Kidney epithelial cell (primary cell): Measurements from ENCODE around the gene SLC27A4. TPM values are rescaled to one million over a fixed set of nuclear protein-coding genes. Genes with fewer than 3 reads are reported as not detected.

Experiments used
- DNase-seq: peaks from one replicate; pipeline ENCODE4 v3.0.0-alpha.2; 2010; ENCODE audit warnings: low read depth
- H3K27me3 ChIP-seq: 2 replicates; pipeline ENCODE4 v1.6.0; 2011; ENCODE audit warnings: low read length; ENCODE audit not compliant: control insufficient read depth, insufficient read depth
- H3K36me3 ChIP-seq: 2 replicates; pipeline ENCODE4 v1.5.1; 2011; ENCODE audit warnings: low read length; ENCODE audit not compliant: control insufficient read depth, insufficient read depth
- H3K4me3 ChIP-seq: 2 replicates; pipeline ENCODE4 v1.5.1; 2011; ENCODE audit warnings: low read depth, mild to moderate bottlenecking, control low read depth, low read length
- total RNA-seq: library from RNA; depleted of rRNA; stranded (reverse); fragments of >200 nt; gene quantifications from 2 replicates; pipeline ENCODE4 v1.2.3, GENCODE V29; 2015
- TF ChIP-seq, protein P1 (sequence below): IDR thresholded peaks from 2 replicates; pipeline ENCODE4 v1.5.1; 2011; ENCODE audit warnings: mild to moderate bottlenecking, moderate library complexity, low read length, control low read depth, inconsistent platforms; ENCODE audit not compliant: insufficient read depth, poor library complexity, severe bottlenecking

The SLC27A4 gene
- total RNA-seq, 1 donor from 2014 or later: 39.4 TPM

DNA sequence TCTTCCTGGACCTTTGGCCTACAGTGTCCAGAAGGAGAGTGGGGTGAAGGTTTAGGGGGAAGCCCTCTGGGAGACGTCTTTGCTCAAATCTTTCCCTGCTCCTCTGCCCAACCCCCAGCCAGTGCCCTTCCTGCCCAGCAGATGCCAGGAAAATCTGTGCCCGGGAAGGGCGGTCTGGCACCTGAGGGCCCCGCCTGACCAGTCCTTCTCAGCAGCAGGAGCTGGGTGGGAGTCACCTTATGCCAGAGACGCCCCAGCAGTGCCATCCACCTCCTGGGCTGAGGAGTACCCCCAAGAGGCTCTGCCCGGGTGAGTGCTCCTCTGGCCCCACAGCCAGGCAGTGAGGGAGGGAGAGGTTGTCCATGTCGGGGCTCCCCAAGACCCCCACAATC, 65.4 kb downstream of the SLC27A4 start:
- no peaks in the 10 kb centered on the region for H3K36me3 ChIP-seq
- TF ChIP-seq, protein P1, sequence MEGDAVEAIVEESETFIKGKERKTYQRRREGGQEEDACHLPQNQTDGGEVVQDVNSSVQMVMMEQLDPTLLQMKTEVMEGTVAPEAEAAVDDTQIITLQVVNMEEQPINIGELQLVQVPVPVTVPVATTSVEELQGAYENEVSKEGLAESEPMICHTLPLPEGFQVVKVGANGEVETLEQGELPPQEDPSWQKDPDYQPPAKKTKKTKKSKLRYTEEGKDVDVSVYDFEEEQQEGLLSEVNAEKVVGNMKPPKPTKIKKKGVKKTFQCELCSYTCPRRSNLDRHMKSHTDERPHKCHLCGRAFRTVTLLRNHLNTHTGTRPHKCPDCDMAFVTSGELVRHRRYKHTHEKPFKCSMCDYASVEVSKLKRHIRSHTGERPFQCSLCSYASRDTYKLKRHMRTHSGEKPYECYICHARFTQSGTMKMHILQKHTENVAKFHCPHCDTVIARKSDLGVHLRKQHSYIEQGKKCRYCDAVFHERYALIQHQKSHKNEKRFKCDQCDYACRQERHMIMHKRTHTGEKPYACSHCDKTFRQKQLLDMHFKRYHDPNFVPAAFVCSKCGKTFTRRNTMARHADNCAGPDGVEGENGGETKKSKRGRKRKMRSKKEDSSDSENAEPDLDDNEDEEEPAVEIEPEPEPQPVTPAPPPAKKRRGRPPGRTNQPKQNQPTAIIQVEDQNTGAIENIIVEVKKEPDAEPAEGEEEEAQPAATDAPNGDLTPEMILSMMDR: no peak
- peaks cover 11% of the 10 kb centered on the region for H3K27me3 ChIP-seq
- no peak for DNase-seq
- no peak overlapping the region for H3K4me3 ChIP-seq

DNA sequence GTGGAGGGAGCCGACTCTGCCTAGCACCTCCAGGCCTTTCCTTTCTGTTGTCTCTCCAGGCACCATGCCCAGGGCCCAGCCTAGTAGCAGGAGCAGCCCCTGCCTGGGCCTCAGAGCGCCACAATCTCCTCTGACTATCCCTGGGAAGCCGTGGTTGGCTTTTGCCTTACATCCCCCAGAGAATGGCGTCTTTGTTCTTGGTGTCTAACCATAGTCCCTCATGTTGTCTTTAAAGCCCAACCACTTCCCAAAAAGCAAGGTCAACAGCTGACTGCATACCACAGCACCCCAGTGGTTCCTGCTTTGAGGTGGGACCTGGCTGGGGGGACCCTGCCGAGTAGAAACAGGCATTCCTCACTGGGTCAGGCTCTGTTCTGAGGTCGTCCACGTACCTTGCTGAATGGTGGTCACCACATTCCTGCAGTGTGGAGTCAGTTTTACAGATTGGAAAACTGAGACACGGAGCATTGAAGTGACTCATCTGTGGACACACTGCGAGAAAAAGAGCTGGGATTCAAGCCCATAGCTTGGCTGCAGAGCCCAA, 66.6 kb downstream of the SLC27A4 start:
- Histone ChIP-seq H3K36me3 (no peaks in the 10 kb centered on the region), H3K4me3 (no peak overlapping the region), H3K27me3 (peaks cover 14% of the 10 kb centered on the region)
- DNase-seq: no peak
- TF ChIP-seq, protein P1: no peak

DNA sequence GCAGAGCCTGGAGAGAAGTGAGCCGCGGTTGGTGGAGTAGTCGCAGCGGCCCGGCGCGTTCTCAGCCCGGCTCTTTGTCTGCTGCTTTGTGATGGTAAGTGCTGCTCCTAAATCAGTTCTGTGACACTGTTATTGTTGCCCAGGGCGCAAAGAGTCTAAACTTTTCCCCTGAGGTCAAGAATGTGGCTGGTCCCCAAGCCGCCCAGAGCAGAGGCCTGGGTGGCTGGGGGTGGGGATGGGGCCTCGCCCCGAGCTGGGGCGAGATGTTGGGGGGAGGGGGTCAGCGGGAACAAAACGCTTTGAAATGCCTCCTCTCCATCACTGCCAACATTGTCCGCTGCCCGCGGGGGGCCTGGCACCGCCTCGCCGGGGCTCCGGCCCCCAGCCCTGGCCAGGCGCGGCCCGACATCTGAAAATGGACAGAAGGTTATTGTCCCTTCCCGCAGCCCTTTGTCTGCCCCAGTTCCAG, 68.7 kb downstream of the SLC27A4 start:
- peaks cover 18% of the 10 kb centered on the region for H3K27me3 ChIP-seq

DNA sequence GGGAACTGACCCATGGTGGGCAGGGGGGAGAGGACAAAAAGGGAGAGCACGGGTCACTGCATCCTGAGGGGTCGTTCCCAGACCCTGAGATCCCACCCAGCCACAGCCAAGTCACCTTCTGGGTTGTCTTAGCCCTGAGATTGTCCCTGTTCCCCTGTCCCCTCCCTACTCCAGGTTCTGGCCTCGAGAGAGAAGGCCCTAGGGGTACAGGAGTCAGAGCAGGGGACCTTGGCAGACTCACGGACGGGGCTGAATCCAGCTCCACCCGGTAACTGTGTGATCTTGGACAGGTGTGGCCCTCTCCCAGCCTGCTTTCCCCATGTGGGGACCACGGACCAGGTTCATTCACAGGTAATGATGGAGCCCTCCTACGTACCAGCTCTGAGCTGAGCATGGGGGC, 69.1 kb downstream of the SLC27A4 start:
- no peak for DNase-seq
- Histone ChIP-seq H3K4me3 (no peak overlapping the region), H3K27me3 (peaks cover 18% of the 10 kb centered on the region), H3K36me3 (no peaks in the 10 kb centered on the region)
- TF ChIP-seq, protein P1: no peak

More for the DNA sequence above, 68.7 kb downstream of the SLC27A4 start:
- Histone ChIP-seq H3K4me3 (no peak overlapping the region), H3K36me3 (no peaks in the 10 kb centered on the region)
- no peak for DNase-seq
- TF ChIP-seq, protein P1: no peak

DNA sequence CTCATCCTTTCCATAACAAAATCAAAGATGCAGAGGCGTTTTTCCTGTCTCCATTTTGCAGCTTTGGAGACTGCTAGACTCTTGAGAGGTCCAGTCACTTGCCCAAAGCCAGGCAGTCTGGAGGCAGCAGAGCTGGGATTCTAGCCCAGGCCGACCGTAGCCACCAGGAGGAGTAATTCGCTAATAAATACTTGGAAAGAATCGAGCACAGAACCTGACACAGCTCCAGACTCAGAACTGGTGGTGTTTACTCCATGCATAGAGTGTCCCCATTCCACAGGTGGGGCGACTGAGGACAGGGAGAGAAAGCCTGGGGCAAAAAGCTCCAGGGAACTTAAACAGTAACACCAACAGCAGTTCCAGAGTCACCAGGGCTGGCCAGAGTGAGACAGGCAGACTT, 69.7 kb downstream of the SLC27A4 start:
- Histone ChIP-seq H3K4me3 (no peak overlapping the region), H3K27me3 (peaks cover 18% of the 10 kb centered on the region), H3K36me3 (no peaks in the 10 kb centered on the region)
- no peak for DNase-seq
- TF ChIP-seq, protein P1: peak; percentile 24

Other genes with a start within 250 kb of the SLC27A4 start
- 81.2 and 98.4 TPM in 2 replicates for gene PTGES2, start 212.8 kb upstream of the SLC27A4 start, total RNA-seq
- 233 and 283 TPM in 2 replicates for gene LCN2, start 191.1 kb upstream of the SLC27A4 start, total RNA-seq
- 406 and 420 TPM in 2 replicates for gene BBLN, start 180.3 kb upstream of the SLC27A4 start, total RNA-seq
- gene CIZ1, start 149.0 kb upstream of the SLC27A4 start, total RNA-seq: 56.9 and 103 TPM in 2 replicates
- 16.2 and 20.5 TPM in 2 replicates for gene DNM1, start 137.1 kb upstream of the SLC27A4 start, total RNA-seq
- 69.9 and 75.8 TPM in 2 replicates for gene GOLGA2, start 64.5 kb upstream of the SLC27A4 start, total RNA-seq
- 37.4 and 45.5 TPM in 2 replicates for gene SWI5, start 64.3 kb upstream of the SLC27A4 start, total RNA-seq
- 12.7 and 24.4 TPM in 2 replicates for gene TRUB2, start 18.1 kb upstream of the SLC27A4 start, total RNA-seq
- 46.3 and 59.8 TPM in 2 replicates for gene COQ4, start 17.7 kb upstream of the SLC27A4 start, total RNA-seq
- gene URM1, start 30.8 kb downstream of the SLC27A4 start, total RNA-seq: 47.3 and 49.9 TPM in 2 replicates
- 105 and 114 TPM in 2 replicates for gene CERCAM, start 80.3 kb downstream of the SLC27A4 start, total RNA-seq
- gene ODF2, start 115.5 kb downstream of the SLC27A4 start, total RNA-seq: 24.9 TPM in 2 replicates
- gene GLE1, start 164.2 kb downstream of the SLC27A4 start, total RNA-seq: 30.3 and 31.7 TPM in 2 replicates
- 213 and 279 TPM in 2 replicates for gene SPTAN1, start 212.1 kb downstream of the SLC27A4 start, total RNA-seq